HepG2 (cell line): Measurements from ENCODE around the gene ISLR. TPM values are rescaled to one million over a fixed set of nuclear protein-coding genes. Genes with fewer than 3 reads are reported as not detected.

Source experiments
- ATAC-seq: fragments of 200-7000 bp; cut with Tn5 transposase; 3 replicates; pipeline ENCODE4 v1.9.1; 2020; ENCODE audit warnings: mild to moderate bottlenecking, moderate library complexity
- BruUV-seq: library from RNA; stranded (reverse); fragments of 400-500 nt; replicated peaks from 2 replicates; lab custom pipeline; 2021; lab: Mats Ljungman, UMichigan
- CTCF ChIA-PET: fragments of 300-600 bp; formaldehyde crosslinking; extraction: SDS; loops from one replicate; lab custom pipeline; 2021; ENCODE audit warnings: low total read pairs, inconsistent platforms, low intra/inter-chr PET ratio; lab: Yijun Ruan, JAX
- POLR2A ChIA-PET: fragments of 350-600 bp; sonication (Branson Sonifier 250); formaldehyde crosslinking; loops from one replicate; lab custom pipeline; 2020; ENCODE audit warnings: antibody characterized with exemption, inconsistent platforms; lab: Yijun Ruan, JAX
- DNase-seq: peaks from one replicate; pipeline ENCODE4 v3.0.0-alpha.2; 2015; ENCODE audit warnings: low spot score
- FAIRE-seq: peaks from 3 replicates; lab custom pipeline; 2011; peaks lifted over from hg19 to GRCh38; lab: Jason Lieb, UNC
- H2AFZ ChIP-seq: one replicate; pipeline ENCODE4 v1.6.1; 2011; ENCODE audit warnings: low read length, inconsistent platforms
- H3K27ac ChIP-seq: fragments of 300-600 bp; 3 replicates; pipeline ENCODE4 v1.8.0; 2011; ENCODE audit warnings: mixed run types, mild to moderate bottlenecking, mixed read lengths, low read length, inconsistent platforms; ENCODE audit not compliant: insufficient read depth; ENCODE audit errors: extremely low read length
- H3K27me3 ChIP-seq, 2 experiments: fragments of 200-600 bp in 1 of 2; 2 replicates in 1 of 2; 3 replicates in 1 of 2; pipeline versions ENCODE4 v1.6.0 to v1.8.0; 2011; ENCODE audit warnings: low read length in 2 of 2, mild to moderate bottlenecking in 2 of 2, moderate library complexity in 2 of 2, inconsistent platforms in 1 of 2; ENCODE audit not compliant: insufficient read depth in 2 of 2, control insufficient read depth in 1 of 2
- H3K36me3 ChIP-seq, 2 experiments: fragments of 200-600 bp in 1 of 2; replicated peaks in 1 of 2; 2 replicates in 1 of 2; 3 replicates in 1 of 2; pipeline versions ENCODE4 v1.5.1 to v1.8.0; 2011; ENCODE audit warnings: low read length in 2 of 2, inconsistent platforms in 1 of 2; ENCODE audit not compliant: insufficient read depth in 2 of 2, control insufficient read depth in 1 of 2
- H3K4me1 ChIP-seq: 2 replicates; pipeline ENCODE4 v1.5.1; 2012; ENCODE audit warnings: low read length, inconsistent platforms; ENCODE audit not compliant: insufficient read depth
- H3K4me2 ChIP-seq: 2 replicates; pipeline ENCODE4 v1.6.0; 2011; ENCODE audit warnings: low read depth, low read length, inconsistent platforms
- H3K4me3 ChIP-seq, 3 experiments: fragments of 200-600 bp in 1 of 3; sonication (generic), shearing (Covaris generic) in 1 of 3; replicated peaks in 1 of 3; 2 replicates each; pipeline ENCODE4 v1.5.1; 2011 to 2016; ENCODE audit warnings: low read length in 3 of 3, inconsistent platforms in 2 of 3, low read depth in 2 of 3, mild to moderate bottlenecking in 2 of 3, control low read depth in 1 of 3, mixed read lengths in 1 of 3; ENCODE audit not compliant: insufficient read depth in 1 of 3
- H3K79me2 ChIP-seq: one replicate; pipeline ENCODE4 v1.6.1; 2011; ENCODE audit warnings: low read length, inconsistent platforms; ENCODE audit not compliant: insufficient read depth
- H3K9ac ChIP-seq: 2 replicates; pipeline ENCODE4 v1.6.0; 2011; ENCODE audit warnings: mild to moderate bottlenecking, low read depth, low read length, inconsistent platforms; ENCODE audit not compliant: insufficient read depth
- H3K9me3 ChIP-seq: 2 replicates; pipeline ENCODE4 v1.5.1; 2012; ENCODE audit warnings: mild to moderate bottlenecking, low read length
- H4K20me1 ChIP-seq: 2 replicates; pipeline ENCODE4 v1.6.0; 2011; ENCODE audit warnings: inconsistent platforms, mild to moderate bottlenecking, low read length, moderate library complexity; ENCODE audit not compliant: insufficient read depth
- CREB3 ChIP-seq: sonication (generic); formaldehyde crosslinking; IDR thresholded peaks from 2 replicates; pipeline ENCODE4 v1.5.0; 2020; ENCODE audit warnings: missing genetic modification reagents
- EP300 ChIP-seq, 3 experiments: sonication (generic) in 1 of 3; formaldehyde crosslinking in 1 of 3; IDR thresholded peaks; 2 replicates each; pipeline versions ENCODE4 v1.5.1 to v1.6.1; 2011 to 2020; ENCODE audit warnings: low read depth in 2 of 3, low read length in 2 of 3, borderline replicate concordance in 1 of 3, improper control_type of control experiment in 1 of 3, mild to moderate bottlenecking in 1 of 3, missing genetic modification reagents in 1 of 3, moderate library complexity in 1 of 3
- EZH2 ChIP-seq: conservative IDR thresholded peaks from 2 replicates; pipeline ENCODE4 v1.6.1; 2012; ENCODE audit warnings: mild to moderate bottlenecking, low read depth, low read length, moderate library complexity
- KAT8 ChIP-seq: IDR thresholded peaks from 2 replicates; pipeline ENCODE4 v1.6.1; 2016; ENCODE audit warnings: missing genetic modification reagents, missing compliant biosample characterization
- KDM5B ChIP-seq: sonication (generic); formaldehyde crosslinking; IDR thresholded peaks from 2 replicates; pipeline ENCODE4 v1.4.0; 2020; ENCODE audit warnings: missing genetic modification reagents, mild to moderate bottlenecking, borderline replicate concordance
- STAG1 ChIP-seq: sonication (generic); formaldehyde crosslinking; IDR thresholded peaks from 2 replicates; pipeline ENCODE4 v1.4.0; 2020; ENCODE audit warnings: missing genetic modification reagents
- ZNF256 ChIP-seq: sonication (generic); formaldehyde crosslinking; conservative IDR thresholded peaks from 2 replicates; pipeline ENCODE4 v1.4.0; 2020; ENCODE audit warnings: missing genetic modification reagents
- WGBS: methylation state at CpG from one replicate; pipeline ENCODE4 v1.1.6; 2017; ENCODE audit warnings: low lambda C conversion rate; 5-methylcytosine and 5-hydroxymethylcytosine counted together
- in situ Hi-C: cut with HindIII; loops from 2 replicates; pipeline ENCODE4 v1.10.0; 2017; ENCODE audit warnings: low pct_unique_long_range_greater_than_20kb; ENCODE audit not compliant: extremely low pct_ligation_motif_present
- intact Hi-C: fragments of 100-400 bp; cut with micrococcal nuclease; formaldehyde crosslinking; loops from one replicate; pipeline ENCODE4 v1.10.0; 2022; ENCODE audit not compliant: unreplicated experiment
- polyA plus RNA-seq, 8 experiments: library from polyadenylated mRNA; depleted of rRNA in 3 of 8; stranded (reverse) in 7 of 8; unstranded in 1 of 8; fragments of >200 nt; fragmentation: Illumina TruSeq in 4 of 8; extraction: Trizol in 4 of 8; gene quantifications; 2 replicates each; pipeline versions ENCODE4 v1.2.1 to v1.2.3, GENCODE V29; 2011 to 2016; ENCODE audit warnings: low read depth in 4 of 8, missing spikeins in 1 of 8, mixed read lengths in 1 of 8; ENCODE audit not compliant: insufficient read depth in 1 of 8
- total RNA-seq, 5 experiments: library from RNA; depleted of rRNA; stranded (reverse); fragments of >200 nt; fragmentation: Illumina TruSeq; extraction: Trizol; gene quantifications; 2 replicates each; pipeline ENCODE4 v1.2.3, GENCODE V29; 2016; ENCODE audit warnings: low read depth in 1 of 5

Gene ISLR
- total and polyA plus RNA-seq, 2 of the 13 experiments (the other 11 are each of a cell fraction or from before 2014, with no cell fraction given): not detected

- Histone ChIP-seq H3K4me1 (no peaks in the 10 kb centered on the region), H3K4me3 (no peak overlapping the region), H3K27me3 (peaks cover 10 to 53% of the 10 kb centered on the region in 2 experiments; a peak in 4 of 5 replicates), H3K79me2 (no peaks in the 10 kb centered on the region), H3K4me2 (no peak overlapping the region), H2AFZ (no peak overlapping the region), H3K27ac (no peak overlapping the region), H4K20me1 (0 out of 2 replicates have a peak, but pooled peaks cover 2% of the 10 kb centered on the region), H3K36me3 (no peaks in the 10 kb centered on the region), H3K9me3 (no peaks in the 10 kb centered on the region), H3K9ac (no peak overlapping the region)
- ATAC-seq (no peak), DNase-seq (no peak), FAIRE-seq (no peak)
- CTCF ChIA-PET: no interaction called here
- POLR2A ChIA-PET: no interaction called here
- intact Hi-C loops (no loop called here), in situ Hi-C loops (loop anchor here (5.0 kb wide), 1 partner anchor 178 kb away; no protein-coding TSS in a partner anchor)
- no TSS peak for BruUV-seq
- 15% methylated on average over 21 of the region's 40 CpGs for WGBS
- TF ChIP-seq CREB3 (CRISPR knock-in tag) (no peak), ZNF256 (CRISPR knock-in tag) (no peak), EP300 (IDR thresholded peaks at IDR 0.05; ENCODE audit: low read depth in 2 of 2, low read length in 2 of 2) (no peak), EP300 (CRISPR knock-in tag; IDR thresholded peaks at IDR 0.05; ENCODE audit: borderline replicate concordance) (no peak), KAT8 (CRISPR knock-in tag) (no peak), STAG1 (CRISPR knock-in tag) (no peak), EZH2 (peak; percentile 86), KDM5B (no peak)
Measured at GRCh38 chr15:74129586-74130154, 43.8 kb upstream of the ISLR start.
